Stimulated activated effector memory CD8-positive, alpha-beta T cell treated with anti-CD3 and anti-CD28 coated beads, Interleukin-12 subunit alpha, Interleukin-12 subunit beta, amount 100 ng/mL, for 72 hours (primary cell): ENCODE data around the gene MAML1.

ENCODE experiments used
- ATAC-seq: fragments of 150-1000 bp; cut with Tn5 transposase; 2 replicates; pipeline ENCODE4 v1.10.0; 2021
- DNase-seq, 2 donors: peaks; one replicate each; pipeline ENCODE4 v3.0.0; 2021 to 2022; ENCODE audit warnings: low spot score in 2 of 2
- H3K27ac Mint-ChIP-seq: one replicate; pipeline ENCODE4 v1.8.0; 2022; ENCODE audit warnings: mild to moderate bottlenecking, mixed read lengths
- H3K36me3 Mint-ChIP-seq: one replicate; pipeline ENCODE4 v1.8.0; 2022; ENCODE audit warnings: mild to moderate bottlenecking, mixed read lengths
- H3K4me1 Mint-ChIP-seq: one replicate; pipeline ENCODE4 v1.8.0; 2022; ENCODE audit warnings: mixed read lengths
- H3K4me3 Mint-ChIP-seq: one replicate; pipeline ENCODE4 v1.8.0; 2022; ENCODE audit warnings: mild to moderate bottlenecking, mixed read lengths
- H3K9me3 Mint-ChIP-seq: one replicate; pipeline ENCODE4 v1.8.0; 2022; ENCODE audit warnings: mixed read lengths

MAML1 gene

GRCh38 chr5:179792612-179793467 lies 60.2 kb downstream of the MAML1 start:
- H3K27ac Mint-ChIP-seq, result peak overlapping the region; percentile 93
- H3K9me3 Mint-ChIP-seq, result no peaks in the 10 kb centered on the region
- DNase-seq (no peak), ATAC-seq (no peak)
- peaks cover 34% of the 10 kb centered on the region for H3K36me3 Mint-ChIP-seq
- H3K4me1 Mint-ChIP-seq, result peaks cover 34% of the 10 kb centered on the region
- H3K4me3 Mint-ChIP-seq, result peak overlapping the region; percentile 63

- peak; percentile 61 for ATAC-seq
- Mint-ChIP-seq H3K36me3 (peaks cover 36% of the 10 kb centered on the region), H3K27ac (peak within 1 kb of the TSS; percentile 93), H3K9me3 (no peaks in the 10 kb centered on the region), H3K4me1 (peaks cover 34% of the 10 kb centered on the region), H3K4me3 (peak within 1 kb of the TSS; percentile 63)
- DNase-seq, result peak in 1 of 2 donors; percentile 72
Measured at GRCh38 chr5:179793468-179794139, 61.0 kb downstream of the MAML1 start, which contains the start of gene LTC4S. TSS of gene LTC4S (plus strand) at chr5:179793986. CDS start at chr5:179794081, 95 bp downstream.

GRCh38 chr5:179794171-179794570 lies 61.5 kb downstream of the MAML1 start:
- Mint-ChIP-seq H3K4me3 (peak overlapping the region; percentile 63), H3K27ac (peak overlapping the region; percentile 93), H3K4me1 (peaks cover 34% of the 10 kb centered on the region), H3K9me3 (no peaks in the 10 kb centered on the region), H3K36me3 (peaks cover 41% of the 10 kb centered on the region)
- ATAC-seq, result no peak
- DNase-seq, result no peak

- Mint-ChIP-seq H3K9me3 (no peaks in the 10 kb centered on the region), H3K4me3 (peak overlapping the region; percentile 63), H3K27ac (peak overlapping the region; percentile 93), H3K4me1 (peaks cover 37% of the 10 kb centered on the region), H3K36me3 (peaks cover 45% of the 10 kb centered on the region)
- ATAC-seq (no peak), DNase-seq (no peak)
Measured at GRCh38 chr5:179794575-179794974, 62.0 kb downstream of the MAML1 start.

- Mint-ChIP-seq H3K9me3 (no peaks in the 10 kb centered on the region), H3K27ac (peak overlapping the region; percentile 93), H3K4me3 (peak overlapping the region; percentile 63), H3K36me3 (peaks cover 52% of the 10 kb centered on the region), H3K4me1 (peaks cover 41% of the 10 kb centered on the region)
- no peak for DNase-seq
- ATAC-seq, result no peak
Measured at GRCh38 chr5:179795049-179795862, 62.6 kb downstream of the MAML1 start.

- Mint-ChIP-seq H3K4me3 (peak overlapping the region; percentile 63), H3K9me3 (no peaks in the 10 kb centered on the region), H3K36me3 (peaks cover 48% of the 10 kb centered on the region), H3K27ac (peak overlapping the region; percentile 86), H3K4me1 (peaks cover 41% of the 10 kb centered on the region)
- ATAC-seq (peak; percentile 80), DNase-seq (peak; percentile 73 to 88)
Measured at GRCh38 chr5:179795863-179796833, 63.5 kb downstream of the MAML1 start.

- H3K4me3 Mint-ChIP-seq, result peak overlapping the region; percentile 63
- peak overlapping the region; percentile 86 for H3K27ac Mint-ChIP-seq
- H3K9me3 Mint-ChIP-seq, result no peaks in the 10 kb centered on the region
- ATAC-seq (no peak), DNase-seq (no peak)
- H3K36me3 Mint-ChIP-seq, result peaks cover 52% of the 10 kb centered on the region
- H3K4me1 Mint-ChIP-seq, result peaks cover 47% of the 10 kb centered on the region
Measured at GRCh38 chr5:179796877-179797608, 64.4 kb downstream of the MAML1 start.

GRCh38 chr5:179797741-179798140 lies 65.1 kb downstream of the MAML1 start:
- no peak for DNase-seq
- Mint-ChIP-seq H3K4me3 (no peak overlapping the region), H3K27ac (no peak overlapping the region), H3K4me1 (peaks cover 54% of the 10 kb centered on the region), H3K36me3 (peaks cover 50% of the 10 kb centered on the region), H3K9me3 (no peaks in the 10 kb centered on the region)
- no peak for ATAC-seq

GRCh38 chr5:179798144-179798770 lies 65.6 kb downstream of the MAML1 start:
- no peaks in the 10 kb centered on the region for H3K9me3 Mint-ChIP-seq
- H3K4me1 Mint-ChIP-seq, result peaks cover 55% of the 10 kb centered on the region
- H3K36me3 Mint-ChIP-seq, result peaks cover 48% of the 10 kb centered on the region
- ATAC-seq (no peak), DNase-seq (no peak)
- H3K27ac Mint-ChIP-seq, result no peak overlapping the region
- H3K4me3 Mint-ChIP-seq, result no peak overlapping the region

GRCh38 chr5:179798771-179799643 lies 66.4 kb downstream of the MAML1 start:
- Mint-ChIP-seq H3K27ac (no peak overlapping the region), H3K4me1 (peaks cover 55% of the 10 kb centered on the region), H3K36me3 (peaks cover 42% of the 10 kb centered on the region), H3K9me3 (no peaks in the 10 kb centered on the region), H3K4me3 (no peak overlapping the region)
- ATAC-seq, result no peak
- DNase-seq, result no peak

GRCh38 chr5:179799644-179799973 lies 67.0 kb downstream of the MAML1 start:
- Mint-ChIP-seq H3K4me1 (peaks cover 55% of the 10 kb centered on the region), H3K4me3 (no peak overlapping the region), H3K36me3 (peaks cover 42% of the 10 kb centered on the region), H3K9me3 (no peaks in the 10 kb centered on the region), H3K27ac (no peak overlapping the region)
- ATAC-seq (no peak), DNase-seq (no peak)

GRCh38 chr5:179800071-179800695 lies 67.6 kb downstream of the MAML1 start:
- ATAC-seq (no peak), DNase-seq (no peak)
- no peak overlapping the region for H3K4me3 Mint-ChIP-seq

More at GRCh38 chr5:179800071-179800695, 67.6 kb downstream of the MAML1 start:
- no peaks in the 10 kb centered on the region for H3K9me3 Mint-ChIP-seq
- peaks cover 48% of the 10 kb centered on the region for H3K36me3 Mint-ChIP-seq
- H3K4me1 Mint-ChIP-seq, result peaks cover 55% of the 10 kb centered on the region
- H3K27ac Mint-ChIP-seq, result no peak overlapping the region
